Rectal smooth muscle tissue (tissue), 1 donor: ENCODE results near the gene FAM177A1.
A peak's percentile ranks its signal among the peaks of the same experiment; 100 is the strongest.
"Not testable (repeated sequence)": the region's sequence is repeated elsewhere in the genome, so short reads cannot be mapped to it uniquely, and the experiment has no call there.

Source experiments
- H3K27ac ChIP-seq: one replicate; pipeline ENCODE4 v1.7.0; 2013; ENCODE audit warnings: low read depth, low read length, inconsistent platforms
- H3K27me3 ChIP-seq: one replicate; pipeline ENCODE4 v1.7.0; 2013; ENCODE audit warnings: low read length; ENCODE audit not compliant: control insufficient read depth, insufficient read depth
- H3K36me3 ChIP-seq: one replicate; pipeline ENCODE4 v1.7.0; 2013; ENCODE audit warnings: low read length; ENCODE audit not compliant: control insufficient read depth, insufficient read depth
- H3K4me1 ChIP-seq: one replicate; pipeline ENCODE4 v1.7.0; 2013; ENCODE audit warnings: low read length; ENCODE audit not compliant: control insufficient read depth, insufficient read depth
- H3K4me3 ChIP-seq: one replicate; pipeline ENCODE4 v1.7.0; 2013; ENCODE audit warnings: low read length
- H3K9ac ChIP-seq: one replicate; pipeline ENCODE4 v1.7.0; 2013; ENCODE audit warnings: low read length

Gene FAM177A1

DNA sequence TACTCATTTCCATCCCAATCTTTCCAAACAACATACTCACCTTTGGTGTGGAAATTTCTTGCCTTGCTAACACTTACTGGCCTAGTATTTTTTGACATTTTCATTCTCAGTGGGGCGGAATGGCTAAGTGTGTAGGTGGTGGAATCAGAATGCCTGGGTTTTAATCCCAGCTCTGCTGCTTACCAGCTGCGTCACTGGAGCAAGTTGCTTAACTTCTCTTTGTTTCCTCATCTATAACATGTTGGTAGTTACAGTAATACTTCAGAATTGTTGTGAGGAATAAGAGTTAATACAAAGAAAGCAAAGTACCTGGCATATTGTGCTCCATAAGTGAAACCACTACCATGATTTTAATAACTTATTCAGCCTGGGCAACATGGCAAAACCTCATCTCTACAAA, 3.0 kb upstream of the FAM177A1 start:
- H3K4me3 ChIP-seq, result no peak overlapping the region
- H3K4me1 ChIP-seq, result peaks cover 2% of the 10 kb centered on the region
- no peaks in the 10 kb centered on the region for H3K27me3 ChIP-seq
- H3K27ac ChIP-seq, result no peak overlapping the region
- H3K9ac ChIP-seq, result no peak overlapping the region
- H3K36me3 ChIP-seq, result no peaks in the 10 kb centered on the region

DNA sequence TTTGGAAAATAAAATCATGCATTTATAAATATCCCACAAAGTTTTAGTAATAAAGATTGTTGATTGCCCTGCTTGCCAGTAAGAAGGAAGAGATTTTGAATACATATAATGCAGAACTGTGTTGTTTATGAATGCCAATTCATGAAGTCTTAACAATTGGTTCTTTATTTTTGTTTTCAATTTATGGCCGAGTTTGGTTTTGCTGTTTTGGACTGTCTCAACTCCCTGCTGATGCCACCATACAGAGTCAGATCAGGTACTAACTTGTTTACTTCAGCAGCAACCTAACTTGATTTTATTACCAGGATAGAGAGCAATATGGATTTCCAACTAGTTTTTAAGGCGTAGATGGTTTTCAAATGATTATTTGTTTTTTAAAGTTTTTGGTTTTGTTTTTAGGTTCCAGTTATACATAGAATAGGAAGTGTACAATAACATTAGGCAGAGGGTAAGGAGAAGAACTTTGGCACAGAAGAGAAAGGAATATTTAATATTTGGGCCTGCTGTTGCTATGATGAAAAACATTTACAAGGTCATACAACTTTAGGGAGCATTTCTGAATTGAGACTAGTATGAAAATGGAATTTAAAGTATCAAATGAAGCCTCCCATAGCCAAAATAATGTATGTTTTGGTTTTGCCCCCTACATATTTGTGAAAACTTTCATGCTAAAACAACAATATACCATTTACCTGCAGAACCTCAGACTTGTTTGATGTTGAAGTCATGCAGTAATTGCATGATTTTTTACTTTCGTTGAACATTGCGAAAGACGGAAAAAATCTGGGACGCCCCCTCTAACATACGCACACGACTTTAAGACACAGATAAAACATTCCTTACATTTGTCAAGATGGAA, 904 bp upstream of the FAM177A1 start:
- Histone ChIP-seq H3K27me3 (no peaks in the 10 kb centered on the region), H3K4me3 (peak overlapping the region; percentile 95), H3K9ac (peak overlapping the region; percentile 80)

DNA sequence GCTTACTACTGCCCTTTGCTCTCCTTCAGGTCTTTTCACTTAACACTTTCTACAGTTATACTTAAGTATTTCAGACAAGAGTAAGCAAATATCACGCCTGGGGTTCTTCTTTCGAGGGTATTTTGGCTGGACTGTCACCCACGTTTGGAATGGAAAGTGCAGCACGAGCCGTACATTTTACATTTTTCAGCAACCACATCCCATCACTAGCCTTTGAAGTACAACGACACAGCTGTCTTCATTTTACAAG, 349 bp upstream of the FAM177A1 start:
- peaks cover 2% of the 10 kb centered on the region for H3K4me1 ChIP-seq
- no peaks in the 10 kb centered on the region for H3K27me3 ChIP-seq
- H3K27ac ChIP-seq, result peak overlapping the region; percentile 91
- no peaks in the 10 kb centered on the region for H3K36me3 ChIP-seq
- peak overlapping the region; percentile 95 for H3K4me3 ChIP-seq
- H3K9ac ChIP-seq, result peak overlapping the region; percentile 80

More for the DNA sequence above, 904 bp upstream of the FAM177A1 start:
- peaks cover 2% of the 10 kb centered on the region for H3K4me1 ChIP-seq
- H3K36me3 ChIP-seq, result no peaks in the 10 kb centered on the region
- peak overlapping the region; percentile 91 for H3K27ac ChIP-seq

DNA sequence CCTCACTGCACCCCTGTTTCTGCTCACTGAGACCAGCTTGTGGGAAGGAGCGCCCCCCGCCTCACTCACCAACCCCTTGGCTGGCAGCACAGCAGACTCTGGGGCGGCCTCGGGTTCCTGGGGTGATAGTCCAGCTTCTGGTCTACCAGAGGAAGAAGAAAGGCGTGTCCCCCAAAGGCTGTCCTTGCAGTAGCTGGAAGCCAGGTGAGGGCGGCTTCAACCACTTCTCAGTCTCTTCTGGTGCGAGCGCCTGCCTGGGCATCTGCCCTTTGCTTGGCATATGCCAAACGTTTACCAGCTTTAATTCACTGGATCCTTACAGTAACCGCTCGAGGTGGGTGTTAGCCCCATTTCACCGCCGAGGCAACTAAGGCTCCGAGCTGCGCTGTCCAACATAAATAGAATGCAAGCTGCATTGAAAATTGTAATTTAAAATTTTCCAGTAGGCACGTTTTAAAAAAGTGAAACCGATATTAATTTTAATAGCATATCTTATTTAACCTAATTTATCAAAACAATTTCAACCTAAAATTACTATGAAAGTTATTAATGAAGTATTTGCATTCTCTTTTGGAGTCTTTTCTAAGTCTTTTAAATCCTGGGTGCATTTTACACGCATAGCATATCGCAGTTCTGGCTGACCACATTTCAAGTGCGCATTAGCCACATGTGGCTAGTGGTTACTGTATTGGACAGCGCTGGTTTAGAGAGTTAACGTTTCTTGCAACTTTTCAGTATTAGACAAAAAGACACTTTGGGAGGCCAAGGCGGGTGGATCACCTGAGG, 872 bp downstream of the FAM177A1 start:
- H3K4me1 ChIP-seq, result peaks cover 2% of the 10 kb centered on the region

DNA sequence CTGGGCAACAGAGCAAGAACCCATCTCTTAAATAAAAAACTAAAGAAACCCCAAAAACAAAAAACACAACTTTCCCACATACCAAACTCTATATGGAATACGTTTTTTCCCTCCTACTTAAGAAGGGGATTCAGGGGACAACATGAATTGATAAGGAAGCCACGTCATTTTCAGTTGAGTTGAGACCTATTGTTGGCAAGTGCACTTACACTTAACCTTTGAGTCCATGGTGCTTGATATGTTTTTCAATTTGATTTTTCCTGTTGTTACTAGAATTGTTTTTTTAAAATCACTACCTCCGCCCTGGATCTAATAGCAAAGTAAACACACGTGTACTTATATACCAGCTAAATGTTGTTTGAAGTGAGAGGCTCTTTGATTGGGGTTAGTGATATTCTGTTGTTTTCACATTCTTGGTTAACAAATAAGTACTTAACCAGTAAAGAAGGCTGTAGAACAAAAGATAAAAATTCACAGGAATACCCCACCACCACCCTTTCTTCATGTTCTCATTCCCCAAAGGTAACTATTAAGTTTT, 2.0 kb downstream of the FAM177A1 start:
- Histone ChIP-seq H3K36me3 (no peaks in the 10 kb centered on the region), H3K4me3 (peak overlapping the region; percentile 92), H3K9ac (no peak overlapping the region), H3K4me1 (peaks cover 2% of the 10 kb centered on the region), H3K27ac (no peak overlapping the region), H3K27me3 (no peaks in the 10 kb centered on the region)

More for the DNA sequence above, 872 bp downstream of the FAM177A1 start:
- Histone ChIP-seq H3K4me3 (peak overlapping the region; percentile 92), H3K27ac (peak overlapping the region; percentile 98), H3K9ac (peak overlapping the region; percentile 74), H3K36me3 (no peaks in the 10 kb centered on the region), H3K27me3 (no peaks in the 10 kb centered on the region)

DNA sequence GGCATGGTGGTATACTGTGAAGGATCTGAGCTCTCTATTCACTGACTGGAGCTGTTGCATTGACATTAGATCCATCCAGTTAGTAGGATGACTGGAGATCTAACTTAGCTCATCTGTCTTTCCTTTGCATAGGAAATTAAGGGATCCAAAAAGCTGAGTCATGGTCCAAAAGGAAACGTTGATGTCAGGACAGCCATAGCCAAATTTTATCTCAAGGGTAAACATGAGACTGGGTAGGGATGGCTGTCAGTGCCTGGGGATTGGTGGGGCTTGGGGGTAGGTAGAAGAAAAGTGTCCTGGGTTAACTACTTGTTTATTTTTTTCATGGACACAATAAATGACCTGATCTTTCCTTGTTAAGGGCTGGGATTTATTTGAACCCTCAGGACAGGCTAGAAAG, 4.6 kb downstream of the FAM177A1 start:
- Histone ChIP-seq H3K36me3 (no peaks in the 10 kb centered on the region), H3K27me3 (no peaks in the 10 kb centered on the region), H3K27ac (no peak overlapping the region), H3K4me1 (peaks cover 2% of the 10 kb centered on the region), H3K4me3 (no peak overlapping the region), H3K9ac (no peak overlapping the region)

DNA sequence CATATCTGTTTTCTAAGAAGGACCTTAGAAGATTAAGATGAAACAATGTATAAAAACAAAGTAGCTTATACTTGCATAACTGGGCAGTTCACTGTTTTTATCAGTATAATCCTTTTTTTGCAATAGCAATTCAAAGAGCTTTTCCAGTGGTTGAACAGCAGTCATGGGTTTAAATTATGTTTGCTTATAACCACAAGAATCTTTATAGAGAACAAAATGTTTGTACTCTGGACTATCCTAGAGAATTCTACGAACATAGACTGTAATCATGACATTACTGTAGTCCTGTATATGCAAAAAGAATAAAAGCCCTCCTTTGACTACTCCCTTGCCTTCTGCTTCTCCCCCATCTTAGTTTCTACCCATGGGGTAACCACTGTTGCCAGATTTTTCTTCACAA, 5.7 kb downstream of the FAM177A1 start:
- H3K4me3 ChIP-seq, result no peak overlapping the region
- H3K4me1 ChIP-seq, result peaks cover 2% of the 10 kb centered on the region
- no peaks in the 10 kb centered on the region for H3K36me3 ChIP-seq
- H3K9ac ChIP-seq, result no peak overlapping the region
- no peak overlapping the region for H3K27ac ChIP-seq
- no peaks in the 10 kb centered on the region for H3K27me3 ChIP-seq

DNA sequence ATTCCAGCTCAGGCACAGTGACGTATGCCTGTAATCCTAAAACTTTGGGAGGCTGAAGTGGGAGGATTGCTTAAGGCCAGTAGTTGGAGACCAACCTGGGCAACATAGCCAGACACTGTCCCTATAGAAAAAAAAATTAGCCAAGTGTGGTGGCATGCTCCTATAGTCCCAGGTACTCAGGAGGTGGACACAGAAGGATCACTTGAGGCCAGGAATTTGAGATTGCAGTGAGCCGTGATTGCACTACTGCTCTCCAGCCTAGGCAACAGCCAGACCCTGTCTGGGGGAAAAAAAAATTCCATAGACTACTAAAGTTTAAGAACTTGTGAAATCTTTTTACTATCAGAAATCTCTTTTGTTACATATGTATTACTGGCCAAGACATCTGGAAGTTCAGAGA, 6.6 kb downstream of the FAM177A1 start:
- H3K4me3 ChIP-seq, result no peak overlapping the region
- no peak overlapping the region for H3K9ac ChIP-seq
- no peak overlapping the region for H3K27ac ChIP-seq
- peaks cover 2% of the 10 kb centered on the region for H3K4me1 ChIP-seq
- H3K27me3 ChIP-seq, result no peaks in the 10 kb centered on the region
- H3K36me3 ChIP-seq, result no peaks in the 10 kb centered on the region

DNA sequence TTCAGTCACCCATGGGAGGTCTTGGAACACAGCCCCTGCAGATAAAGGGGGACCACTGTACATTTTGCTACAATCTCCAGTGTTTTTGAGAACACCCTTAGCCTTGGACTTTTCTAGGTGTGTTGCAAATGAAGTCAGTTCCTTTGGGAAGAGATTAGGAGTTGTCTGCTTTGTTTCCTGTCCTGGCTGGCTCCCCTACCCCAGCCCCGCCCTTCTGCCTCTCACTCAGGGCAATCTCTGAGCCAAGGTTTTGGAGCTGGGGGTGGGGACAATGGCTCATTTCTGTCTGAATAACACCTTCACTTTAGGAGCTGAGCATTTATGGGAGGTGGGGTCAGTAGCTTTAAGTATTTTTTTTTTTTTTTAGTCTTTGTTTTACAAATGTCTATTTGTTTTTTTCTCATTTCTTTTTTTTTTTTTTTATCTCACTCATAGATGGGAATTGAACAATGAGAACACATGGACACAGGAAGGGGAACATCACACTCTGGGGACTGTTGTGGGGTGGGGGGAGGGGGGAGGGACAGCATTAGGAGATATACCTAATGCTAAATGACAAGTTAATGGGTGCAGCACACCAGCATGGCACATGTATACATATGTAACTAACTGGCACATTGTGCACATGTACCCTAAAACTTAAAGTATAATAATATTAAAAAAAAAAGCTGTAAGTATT, 15.2 kb downstream of the FAM177A1 start:
- H3K27me3 ChIP-seq, H3K9ac ChIP-seq, H3K4me3 ChIP-seq, H3K36me3 ChIP-seq, H3K27ac ChIP-seq, H3K4me1 ChIP-seq: not testable (repeated sequence)

DNA sequence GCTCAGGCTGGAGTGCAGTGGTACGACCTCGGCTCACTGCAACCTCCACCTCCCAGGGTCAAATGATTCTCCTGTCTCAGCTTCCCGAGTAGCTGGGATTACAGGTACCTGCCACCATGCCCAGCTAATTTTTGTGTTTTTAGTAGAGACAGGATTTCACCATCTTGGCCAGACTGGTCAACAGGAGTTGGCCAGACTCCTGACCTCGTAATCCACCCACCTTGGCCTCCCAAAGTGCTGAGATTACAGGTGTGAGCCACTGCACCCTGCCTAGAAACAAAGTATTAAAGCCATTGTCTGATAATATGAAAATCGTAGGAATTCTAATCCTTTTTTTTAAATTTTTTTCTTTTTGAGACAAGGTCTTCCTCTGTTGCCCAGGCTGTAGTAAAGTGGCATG, 19.7 kb downstream of the FAM177A1 start:
- H3K9ac ChIP-seq, H3K27ac ChIP-seq, H3K4me1 ChIP-seq, H3K27me3 ChIP-seq, H3K36me3 ChIP-seq, H3K4me3 ChIP-seq: not testable (repeated sequence)

DNA sequence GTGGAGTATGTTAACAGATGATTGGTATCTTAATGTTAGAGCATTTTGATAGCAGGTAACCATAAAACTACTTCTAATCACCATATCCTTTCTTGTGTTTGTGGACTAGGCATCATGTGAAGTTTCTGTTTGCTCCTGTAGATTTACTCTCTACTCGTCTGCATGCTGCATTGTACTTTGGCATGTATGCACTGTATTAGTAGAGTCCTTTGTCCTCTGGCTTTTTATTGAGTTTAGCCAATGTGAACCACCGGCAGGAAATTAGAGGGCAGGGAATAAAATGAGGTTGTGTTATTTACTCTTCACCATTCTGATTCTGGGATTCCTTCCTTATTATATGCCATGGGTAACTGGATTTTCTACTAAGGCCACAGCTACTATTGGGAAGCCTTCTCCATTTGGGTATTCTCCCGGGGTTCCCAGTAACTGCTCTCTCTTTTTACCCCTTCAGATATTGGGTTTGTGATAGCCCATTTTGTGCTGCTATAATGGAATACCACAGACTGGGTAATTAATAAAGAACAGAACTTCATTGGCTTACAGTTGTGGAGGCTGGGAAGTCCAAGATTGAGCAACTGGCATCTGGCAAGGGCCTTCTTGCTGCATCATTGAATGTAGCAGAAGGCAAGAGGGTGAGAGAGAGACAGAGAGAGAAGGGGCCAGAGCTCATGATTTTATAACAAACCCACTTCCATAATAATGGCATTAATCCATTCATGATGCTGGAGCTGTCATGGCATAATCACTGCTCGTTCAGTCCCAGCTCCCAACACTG, 22.4 kb downstream of the FAM177A1 start:
- Histone ChIP-seq H3K36me3 (no peaks in the 10 kb centered on the region), H3K27me3 (no peaks in the 10 kb centered on the region), H3K27ac (no peak overlapping the region), H3K4me3 (no peak overlapping the region), H3K4me1 (no peaks in the 10 kb centered on the region), H3K9ac (no peak overlapping the region)

DNA sequence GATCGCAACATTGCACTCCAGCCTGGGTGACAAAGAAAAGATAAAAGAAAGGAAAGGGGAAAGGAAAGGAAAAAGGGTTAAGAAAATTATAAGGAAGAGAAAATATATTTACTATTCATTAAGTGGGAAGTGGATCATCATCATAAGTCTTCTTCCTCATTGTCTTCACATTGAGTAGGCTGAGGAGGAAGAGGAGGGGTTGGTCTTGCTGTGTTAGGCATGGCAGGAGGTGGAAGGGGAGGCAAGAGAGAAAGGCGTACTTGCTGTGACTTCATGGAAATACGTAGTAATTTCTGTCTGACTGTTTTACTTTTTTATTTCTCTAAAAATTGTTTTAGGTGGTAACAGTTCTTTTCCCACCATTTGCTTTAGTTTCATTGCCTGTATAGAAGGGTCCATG, 26.2 kb downstream of the FAM177A1 start:
- H3K4me3 ChIP-seq, result no peak overlapping the region
- H3K27ac ChIP-seq, result no peak overlapping the region
- no peaks in the 10 kb centered on the region for H3K36me3 ChIP-seq
- no peaks in the 10 kb centered on the region for H3K4me1 ChIP-seq
- no peaks in the 10 kb centered on the region for H3K27me3 ChIP-seq
- H3K9ac ChIP-seq, result no peak overlapping the region
